Osteocyte (in vitro differentiated cells): ENCODE results near the gene HIBCH. TPM values are rescaled to one million over a fixed set of nuclear protein-coding genes. Genes with fewer than 3 reads are reported as not detected.

Experiments
- DNase-seq: peaks from one replicate; pipeline ENCODE4 v3.0.0; 2021; ENCODE audit warnings: mixed read lengths; ENCODE audit not compliant: unreplicated experiment; ENCODE audit errors: extremely low spot score
- H3K27ac Mint-ChIP-seq: one replicate; pipeline ENCODE4 v1.8.0; 2021; ENCODE audit warnings: mild to moderate bottlenecking, mixed read lengths; ENCODE audit not compliant: unreplicated experiment
- H3K27me3 Mint-ChIP-seq: one replicate; pipeline ENCODE4 v1.8.0; 2021; ENCODE audit warnings: mixed read lengths; ENCODE audit not compliant: unreplicated experiment
- H3K36me3 Mint-ChIP-seq: one replicate; pipeline ENCODE4 v1.8.0; 2021; ENCODE audit warnings: mixed read lengths; ENCODE audit not compliant: unreplicated experiment
- H3K4me1 Mint-ChIP-seq: one replicate; pipeline ENCODE4 v1.8.0; 2021; ENCODE audit warnings: mixed read lengths; ENCODE audit not compliant: unreplicated experiment
- H3K4me3 Mint-ChIP-seq: one replicate; pipeline ENCODE4 v1.8.0; 2021; ENCODE audit warnings: mild to moderate bottlenecking, moderate library complexity, mixed read lengths; ENCODE audit not compliant: unreplicated experiment
- H3K9me3 Mint-ChIP-seq: one replicate; pipeline ENCODE4 v1.8.0; 2021; ENCODE audit warnings: mixed read lengths; ENCODE audit not compliant: unreplicated experiment
- CTCF ChIP-seq: fragments of 200-600 bp; sonication (generic); IDR thresholded peaks from 2 replicates; pipeline ENCODE4 v1.5.0; 2021; ENCODE audit warnings: antibody characterized with exemption, mild to moderate bottlenecking, moderate library complexity
- total RNA-seq: library from RNA; stranded (reverse); gene quantifications from 2 replicates; pipeline ENCODE4 v1.2.1, GENCODE V29; 2021

HIBCH gene
- total RNA-seq, 1 donor from 2014 or later = 28.4 TPM

GRCh38 chr2:190267302-190267701 lies 52.3 kb downstream of the HIBCH start:
- no peaks in the 10 kb centered on the region for H3K27me3 Mint-ChIP-seq
- H3K36me3 Mint-ChIP-seq = peaks cover 14% of the 10 kb centered on the region
- no peak overlapping the region for H3K4me3 Mint-ChIP-seq
- peaks cover 7% of the 10 kb centered on the region for H3K4me1 Mint-ChIP-seq
- no peak for DNase-seq
- peaks cover 8% of the 10 kb centered on the region for H3K9me3 Mint-ChIP-seq
- no peak overlapping the region for H3K27ac Mint-ChIP-seq
- TF ChIP-seq CTCF = no peak

- peaks cover 11% of the 10 kb centered on the region for H3K36me3 Mint-ChIP-seq
- H3K27ac Mint-ChIP-seq = no peak overlapping the region
- H3K9me3 Mint-ChIP-seq = peaks cover 8% of the 10 kb centered on the region
- no peak for TF ChIP-seq CTCF
- H3K4me1 Mint-ChIP-seq = peaks cover 7% of the 10 kb centered on the region
- no peak for DNase-seq
- no peaks in the 10 kb centered on the region for H3K27me3 Mint-ChIP-seq
- no peak overlapping the region for H3K4me3 Mint-ChIP-seq
Measured at GRCh38 chr2:190266314-190266713, 53.3 kb downstream of the HIBCH start.

GRCh38 chr2:190261851-190262250 lies 57.8 kb downstream of the HIBCH start:
- peaks cover 33% of the 10 kb centered on the region for H3K36me3 Mint-ChIP-seq
- peaks cover 3% of the 10 kb centered on the region for H3K4me1 Mint-ChIP-seq
- H3K27me3 Mint-ChIP-seq = no peaks in the 10 kb centered on the region
- no peak overlapping the region for H3K27ac Mint-ChIP-seq
- TF ChIP-seq CTCF = no peak
- H3K9me3 Mint-ChIP-seq = peaks cover 14% of the 10 kb centered on the region
- no peak overlapping the region for H3K4me3 Mint-ChIP-seq
- DNase-seq = no peak

GRCh38 chr2:190256087-190256486 lies 63.5 kb downstream of the HIBCH start:
- peaks cover 11% of the 10 kb centered on the region for H3K9me3 Mint-ChIP-seq
- H3K4me3 Mint-ChIP-seq = no peak overlapping the region
- H3K27me3 Mint-ChIP-seq = no peaks in the 10 kb centered on the region
- no peak for TF ChIP-seq CTCF
- DNase-seq = no peak
- peaks cover 35% of the 10 kb centered on the region for H3K36me3 Mint-ChIP-seq
- H3K27ac Mint-ChIP-seq = no peak overlapping the region
- peaks cover 6% of the 10 kb centered on the region for H3K4me1 Mint-ChIP-seq

GRCh38 chr2:190255676-190256075 lies 64.0 kb downstream of the HIBCH start:
- DNase-seq = no peak
- TF ChIP-seq CTCF = no peak
- Mint-ChIP-seq H3K36me3 (peaks cover 37% of the 10 kb centered on the region), H3K9me3 (peaks cover 11% of the 10 kb centered on the region), H3K4me3 (no peak overlapping the region), H3K27ac (no peak overlapping the region), H3K27me3 (no peaks in the 10 kb centered on the region), H3K4me1 (peaks cover 6% of the 10 kb centered on the region)
